HCT116 (cell line): ENCODE results near the gene WNT3A. TPM values are rescaled to one million over a fixed set of nuclear protein-coding genes. Genes with fewer than 3 reads are reported as not detected.
A peak's percentile ranks its signal among the peaks of the same experiment; 100 is the strongest.

Experiments used
- ATAC-seq: fragments of 200-7000 bp; cut with Tn5 transposase; 2 replicates; pipeline ENCODE4 v1.9.1; 2020; ENCODE audit warnings: mild to moderate bottlenecking, moderate library complexity
- BruUV-seq: library from RNA; stranded (reverse); fragments of 400-500 nt; replicated peaks from 2 replicates; lab custom pipeline; 2021; lab: Mats Ljungman, UMichigan
- CTCF ChIA-PET: fragments of 300-600 bp; sonication (Branson Sonifier 250); formaldehyde crosslinking; loops from one replicate; lab custom pipeline; 2021; ENCODE audit warnings: antibody characterized with exemption; lab: Charles Lee
- POLR2A ChIA-PET: fragments of 300-600, 350-600 bp; sonication (Branson Sonifier 250); formaldehyde crosslinking; loops from one replicate; lab custom pipeline; 2021; ENCODE audit warnings: antibody characterized with exemption; lab: Charles Lee
- RAD21 ChIA-PET, 2 experiments: fragments of 300-600 bp; sonication (Branson Sonifier 250); formaldehyde crosslinking; loops; one replicate each; lab custom pipeline; 2023; ENCODE audit warnings: low total read pairs in 2 of 2; ENCODE audit not compliant: uncharacterized antibody in 2 of 2, unreplicated experiment in 2 of 2, low non-redundant PET in 1 of 2; lab: Charles Lee
- DNase-seq: peaks from one replicate; pipeline ENCODE4 v3.0.0-alpha.2; 2010; ENCODE audit warnings: low read depth, low spot score
- H2AFZ ChIP-seq: fragments of 200-600 bp; shearing (Covaris generic), sonication (generic); 2 replicates; pipeline ENCODE4 v1.6.1; 2017; ENCODE audit warnings: low read depth, mixed run types, mixed read lengths, antibody characterized with exemption, low read length; ENCODE audit not compliant: poor library complexity, severe bottlenecking
- H3K27ac ChIP-seq: 2 replicates; pipeline ENCODE4 v1.5.1; 2012; ENCODE audit warnings: low read depth, low read length
- H3K27me3 ChIP-seq: fragments of 200-600 bp; sonication (generic); 2 replicates; pipeline ENCODE4 v1.6.1; 2016; ENCODE audit warnings: mixed run types, low read length, mixed read lengths; ENCODE audit not compliant: insufficient read depth
- H3K36me3 ChIP-seq, 2 experiments: fragments of 200-500 bp in 1 of 2; fragments of 200-600 bp in 1 of 2; sonication (Bioruptor generic) in 1 of 2; sonication (generic) in 1 of 2; 2 replicates each; pipeline versions ENCODE4 v1.5.1 to v1.6.1; 2014 to 2016; ENCODE audit warnings: low read length in 2 of 2, inconsistent platforms in 1 of 2, mixed read lengths in 1 of 2, mixed run types in 1 of 2; ENCODE audit not compliant: insufficient read depth in 2 of 2, control insufficient read depth in 1 of 2
- H3K4me1 ChIP-seq, 2 experiments: fragments of 200-600 bp in 1 of 2; sonication (generic) in 1 of 2; 2 replicates each; pipeline versions ENCODE4 v1.5.1 to v1.6.1; 2012 to 2017; ENCODE audit warnings: low read length in 2 of 2, inconsistent platforms in 1 of 2, mild to moderate bottlenecking in 1 of 2, mixed read lengths in 1 of 2, mixed run types in 1 of 2, moderate library complexity in 1 of 2; ENCODE audit not compliant: insufficient read depth in 2 of 2, control insufficient read depth in 1 of 2
- H3K4me2 ChIP-seq: fragments of 200-600 bp; sonication (generic); 2 replicates; pipeline ENCODE4 v1.6.1; 2017; ENCODE audit warnings: mixed run types, low read length, mixed read lengths
- H3K4me3 ChIP-seq, 2 experiments: fragments of 200-600 bp in 1 of 2; sonication (generic) in 1 of 2; replicated peaks in 1 of 2; 2 replicates each; pipeline ENCODE4 v1.5.1; 2011 to 2016; ENCODE audit warnings: low read length in 2 of 2, control low read depth in 1 of 2, low read depth in 1 of 2, mild to moderate bottlenecking in 1 of 2, mixed read lengths in 1 of 2, mixed run types in 1 of 2
- H3K79me2 ChIP-seq: fragments of 200-600 bp; sonication (generic); 2 replicates; pipeline ENCODE4 v1.6.1; 2017; ENCODE audit warnings: mild to moderate bottlenecking, mixed run types, low read length, moderate library complexity, mixed read lengths; ENCODE audit not compliant: insufficient read depth
- H3K9ac ChIP-seq: fragments of 200-600 bp; sonication (generic); 2 replicates; pipeline ENCODE4 v1.6.1; 2016; ENCODE audit warnings: low read length, mixed read lengths
- H3K9me2 ChIP-seq: fragments of 200-600 bp; sonication (generic), shearing (Covaris generic); 2 replicates; pipeline ENCODE4 v1.6.1; 2017; ENCODE audit warnings: mixed run types, mild to moderate bottlenecking, moderate library complexity; ENCODE audit not compliant: insufficient read depth
- H3K9me3 ChIP-seq, 2 experiments: fragments of 200-500 bp in 1 of 2; fragments of 200-600 bp in 1 of 2; sonication (Bioruptor generic) in 1 of 2; sonication (generic) in 1 of 2; 2 replicates each; pipeline ENCODE4 v1.6.1; 2014 to 2017; ENCODE audit warnings: low read length in 2 of 2, mixed read lengths in 2 of 2, inconsistent platforms in 1 of 2, low read depth in 1 of 2, mild to moderate bottlenecking in 1 of 2, mixed run types in 1 of 2, moderate library complexity in 1 of 2; ENCODE audit not compliant: control insufficient read depth in 1 of 2, insufficient read depth in 1 of 2
- H4K20me1 ChIP-seq: fragments of 200-600 bp; sonication (generic), shearing (Covaris generic); 2 replicates; pipeline ENCODE4 v1.6.1; 2017; ENCODE audit warnings: mixed run types, mild to moderate bottlenecking, moderate library complexity; ENCODE audit not compliant: insufficient read depth
- CBX3 ChIP-seq: IDR thresholded peaks from 2 replicates; pipeline ENCODE4 v1.6.1; 2012; ENCODE audit warnings: low read depth
- CEBPB ChIP-seq: IDR thresholded peaks from 2 replicates; pipeline ENCODE4 v1.6.1; 2012; ENCODE audit warnings: low read depth
- JUND ChIP-seq: IDR thresholded peaks from 2 replicates; pipeline ENCODE4 v1.6.1; 2012
- POLR2A ChIP-seq: IDR thresholded peaks from 2 replicates; pipeline ENCODE4 v1.7.0; 2011; ENCODE audit warnings: borderline replicate concordance; ENCODE audit not compliant: insufficient read depth, insufficient read length; ENCODE audit errors: extremely low read depth
- REST ChIP-seq: IDR thresholded peaks from 2 replicates; pipeline ENCODE4 v1.6.1; 2012; ENCODE audit warnings: low read depth
- SIN3A ChIP-seq: IDR thresholded peaks from 2 replicates; pipeline ENCODE4 v1.6.1; 2012; ENCODE audit warnings: low read depth
- SRF ChIP-seq: IDR thresholded peaks from 2 replicates; pipeline ENCODE4 v1.6.1; 2012; ENCODE audit warnings: low read depth
- TCF7L2 ChIP-seq: IDR thresholded peaks from 2 replicates; pipeline ENCODE4 v1.7.0; 2011; ENCODE audit warnings: borderline replicate concordance, inconsistent platforms; ENCODE audit not compliant: insufficient read depth, insufficient read length; ENCODE audit errors: extremely low read depth
- ZFX ChIP-seq: fragments of 450-650 bp; IDR thresholded peaks from 2 replicates; pipeline ENCODE4 v1.6.1; 2017
- intact Hi-C: fragments of 100-400 bp; cut with micrococcal nuclease; formaldehyde crosslinking; loops from 2 replicates; pipeline ENCODE4 v1.10.0; 2022
- total RNA-seq: library from RNA; stranded (reverse); gene quantifications from one replicate; pipeline ENCODE4 v1.2.1, GENCODE V29; 2021; ENCODE audit not compliant: unreplicated experiment

Gene WNT3A
- total RNA-seq, 1 experiment from 2014 or later = 3.7 TPM

DNA sequence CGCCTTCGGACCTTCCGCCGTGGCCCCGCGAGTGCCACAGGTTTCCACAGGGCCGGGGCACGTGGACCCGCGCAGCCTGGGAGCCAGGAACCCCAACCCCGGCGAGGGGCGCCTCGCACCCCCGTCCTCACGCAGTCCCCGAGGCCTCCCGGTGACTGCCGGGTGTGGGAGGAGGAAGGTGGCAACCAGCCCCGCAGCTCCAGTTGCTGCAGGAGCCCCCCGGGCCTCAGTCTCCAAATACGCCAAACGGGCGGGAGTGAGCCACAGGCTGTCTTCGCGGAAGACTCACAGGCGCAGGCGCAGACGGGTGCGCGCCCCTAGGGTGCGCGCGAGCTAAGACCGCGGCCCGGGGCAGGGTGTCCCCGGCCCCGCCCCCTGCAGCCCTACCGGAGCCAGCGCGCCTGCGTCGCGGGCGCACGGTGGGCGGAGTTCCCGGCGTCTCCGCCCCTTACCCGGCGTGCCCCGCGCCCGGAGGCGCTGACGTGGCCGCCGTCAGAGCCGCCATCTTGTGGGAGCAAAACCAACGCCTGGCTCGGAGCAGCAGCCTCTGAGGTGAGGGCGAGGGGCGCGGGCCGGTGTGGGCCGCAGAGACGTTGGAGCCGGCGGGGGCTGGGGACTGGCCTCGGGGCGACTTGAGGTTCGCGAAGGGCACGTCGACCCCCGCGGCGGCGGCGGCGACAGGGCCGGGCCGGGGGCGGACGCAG, 75.6 kb downstream of the WNT3A start, which contains the start of gene ARF1 (continued):
- TF ChIP-seq REST = no peak
- TF ChIP-seq TCF7L2 = no peak
- no peak for TF ChIP-seq CBX3
- TF ChIP-seq JUND = no peak
- TF ChIP-seq POLR2A = peak; percentile 37

DNA sequence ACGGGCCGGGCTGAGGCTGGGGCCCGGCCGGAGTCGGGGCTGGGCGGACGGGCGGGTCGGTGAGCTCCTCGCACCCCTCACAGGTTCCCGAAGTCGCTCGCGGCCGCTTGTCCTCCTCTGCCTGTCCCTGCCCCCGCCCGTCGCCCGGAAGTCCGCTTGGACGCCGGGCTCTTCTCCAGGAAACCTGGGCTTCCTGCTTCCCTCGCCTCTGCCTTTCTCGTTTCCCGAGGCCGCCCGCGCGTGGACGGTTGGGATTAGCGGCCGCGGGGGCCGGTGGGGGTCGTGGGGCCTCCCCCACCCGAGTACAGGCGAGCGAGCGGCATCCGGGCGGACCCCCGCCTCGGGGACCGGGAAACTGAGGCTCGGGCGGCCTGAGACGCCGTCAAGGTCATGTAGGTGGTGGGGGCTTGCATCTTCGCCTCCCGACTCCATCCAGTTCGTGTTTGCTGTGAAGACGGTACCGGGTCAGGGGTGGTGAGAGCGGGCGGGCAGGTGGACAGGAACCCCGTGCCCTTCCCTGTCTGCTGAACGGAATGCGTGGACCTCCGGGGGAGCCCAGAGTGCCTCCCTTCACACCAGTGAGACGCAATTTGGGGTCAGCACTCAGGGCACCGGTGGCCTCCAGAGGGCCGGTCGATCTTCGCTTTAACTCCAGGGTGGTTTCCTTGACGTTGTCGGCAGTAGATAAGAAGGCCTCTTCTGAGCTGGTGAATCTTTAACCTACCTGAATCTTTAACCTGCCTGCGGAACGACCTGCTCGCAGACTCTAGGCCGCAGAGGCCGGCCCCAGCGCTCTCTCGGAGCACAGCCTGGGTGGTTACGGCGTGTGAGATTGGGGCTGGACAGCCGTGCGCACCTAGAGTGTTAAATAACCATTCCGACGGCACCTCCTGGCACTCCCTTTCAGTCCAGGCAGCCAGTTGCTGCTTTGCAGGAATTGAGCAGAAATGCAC, 76.4 kb downstream of the WNT3A start:
- DNase-seq (no peak), ATAC-seq (peak; percentile 24)
- Histone ChIP-seq H3K9me2 (no peaks in the 10 kb centered on the region), H3K4me2 (peak overlapping the region; percentile 96), H3K36me3 (peaks cover 0 to 25% of the 10 kb centered on the region in 2 experiments; a peak in 1 of 4 replicates), H3K79me2 (peaks cover 89% of the 10 kb centered on the region), H3K27me3 (no peaks in the 10 kb centered on the region), H2AFZ (no peak overlapping the region), H3K27ac (peak overlapping the region; percentile 92), H3K9me3 (no peaks in the 10 kb centered on the region), H4K20me1 (peaks cover 35% of the 10 kb centered on the region), H3K9ac (peak overlapping the region; percentile 100), H3K4me3 (peak overlapping the region; percentile 94 to 99), H3K4me1 (peaks cover 11 to 51% of the 10 kb centered on the region in 2 experiments)
- ChIA-PET RAD21 (interaction anchor here in 1 of 2 experiments (2.1 kb wide), 1 partner anchor 84 kb away, joined by 4 read pairs; no protein-coding TSS in a partner anchor), POLR2A (interaction anchor here (1.2 kb wide), 2 partner anchors 15 to 24 kb away, joined by 3 read pairs; no protein-coding TSS in a partner anchor), CTCF (interaction anchor here (1.5 kb wide), 1 partner anchor 19 kb away, joined by 4 read pairs; no protein-coding TSS in a partner anchor)
- no TSS peak for BruUV-seq
- intact Hi-C loops = no loop called here
- TF ChIP-seq ZFX (peak; percentile 55), SIN3A (0 out of 2 replicates have a peak, but pooled peaks have one; percentile 34), CEBPB (no peak), JUND (no peak), SRF (no peak)
